ENCODE results near the gene RGS2. TPM values are rescaled to one million over a fixed set of nuclear protein-coding genes. Genes with fewer than 3 reads are reported as not detected.

RGS2 gene
- total and polyA plus RNA-seq, 8 donors = 40.6 to 204 (median 101) TPM

DNA sequence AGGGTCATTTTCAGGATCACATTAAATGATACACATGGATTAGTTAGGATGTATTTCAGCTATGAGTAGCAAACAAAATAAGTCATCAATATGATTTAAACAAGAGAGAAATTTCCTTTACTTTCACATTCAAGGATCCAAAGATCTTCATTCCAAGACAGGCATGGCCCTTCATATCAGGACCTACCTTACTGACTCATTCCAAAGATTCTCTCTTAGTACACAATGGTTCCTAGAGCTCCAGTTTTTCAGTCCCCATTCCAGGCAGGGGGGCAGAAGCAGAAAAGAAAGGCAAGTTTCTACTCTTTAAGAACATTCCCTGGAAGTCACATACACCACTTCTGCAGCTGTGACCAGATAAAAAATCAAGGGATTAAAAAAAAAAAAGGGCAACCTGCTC is 23.7 kb downstream of the RGS2 start:
- no peak overlapping the region for H3K4me3 ChIP-seq
- no peaks in the 10 kb centered on the region for H3K9me3 ChIP-seq
- TF ChIP-seq EP300 (IDR thresholded peaks at IDR 0.05) = no peak
- no peaks in the 10 kb centered on the region for H3K36me3 ChIP-seq
- DNase-seq = no peak
- no peaks in the 10 kb centered on the region for H3K27me3 ChIP-seq
- H3K4me1 ChIP-seq = peaks cover 0 to 22% (median 5%) of the 10 kb centered on the region in 4 donors
- H3K27ac ChIP-seq = no peak overlapping the region
- intact Hi-C loops (cut with DNase I; ENCODE audit: low total_unique reads) = no loop called here

GRCh38 chr1:192835116-192835515 is 26.3 kb downstream of the RGS2 start:
- Histone ChIP-seq H3K36me3 (no peaks in the 10 kb centered on the region), H3K4me1 (peaks cover 0 to 22% (median 5%) of the 10 kb centered on the region in 4 donors), H3K27me3 (no peaks in the 10 kb centered on the region), H3K9me3 (no peaks in the 10 kb centered on the region), H3K4me3 (no peak overlapping the region), H3K27ac (peak overlapping the region in 1 of 5 donors; percentile 29)
- no peak for DNase-seq
- intact Hi-C loops (cut with DNase I; ENCODE audit: low total_unique reads) = no loop called here
- TF ChIP-seq POLR2A (IDR thresholded peaks at IDR 0.05) (no peak), EP300 (IDR thresholded peaks at IDR 0.05) (no peak), CTCF (IDR thresholded peaks at IDR 0.05) (no peak), POLR2AphosphoS5 (IDR thresholded peaks at IDR 0.05) (no peak)
- WGBS, 5 donors = 69 to 78% (median 75%) methylated on average over 3 of the region's 3 CpGs

- no peak for TF ChIP-seq POLR2AphosphoS5 (IDR thresholded peaks at IDR 0.05)
- TF ChIP-seq CTCF (IDR thresholded peaks at IDR 0.05) = no peak
- no peak for TF ChIP-seq POLR2A (IDR thresholded peaks at IDR 0.05)
- TF ChIP-seq EP300 (IDR thresholded peaks at IDR 0.05) = no peak
These were observed 30.6 kb downstream of the RGS2 start for GRCh38 chr1:192839162-192840066.

GRCh38 chr1:192844360-192844759 is 35.5 kb downstream of the RGS2 start:
- Histone ChIP-seq H3K27ac (no peak overlapping the region), H3K4me1 (peaks cover 0 to 17% (median 3%) of the 10 kb centered on the region in 4 donors), H3K4me3 (no peak overlapping the region), H3K9me3 (no peaks in the 10 kb centered on the region), H3K36me3 (no peaks in the 10 kb centered on the region), H3K27me3 (no peaks in the 10 kb centered on the region)
- DNase-seq = no peak
- intact Hi-C loops (cut with DNase I; ENCODE audit: low total_unique reads) = no loop called here
- no peak for TF ChIP-seq EP300 (IDR thresholded peaks at IDR 0.05)
- no peak for TF ChIP-seq POLR2A (IDR thresholded peaks at IDR 0.05)
- TF ChIP-seq CTCF (IDR thresholded peaks at IDR 0.05) = no peak
- no peak for TF ChIP-seq POLR2AphosphoS5 (IDR thresholded peaks at IDR 0.05)
- 56 to 88% (median 85%) methylated on average over 1 of the region's 1 CpG for WGBS, 5 donors

More at GRCh38 chr1:192839162-192840066, 30.6 kb downstream of the RGS2 start:
- Histone ChIP-seq H3K4me1 (peaks cover 0 to 9% (median 4%) of the 10 kb centered on the region in 4 donors), H3K4me3 (no peak overlapping the region), H3K27ac (no peak overlapping the region), H3K9me3 (no peaks in the 10 kb centered on the region), H3K36me3 (no peaks in the 10 kb centered on the region), H3K27me3 (no peaks in the 10 kb centered on the region)
- intact Hi-C loops (cut with DNase I; ENCODE audit: low total_unique reads) = no loop called here
- no peak for DNase-seq
- WGBS, 5 donors = 85 to 91% (median 89%) methylated on average over 9 of the region's 9 CpGs

DNA sequence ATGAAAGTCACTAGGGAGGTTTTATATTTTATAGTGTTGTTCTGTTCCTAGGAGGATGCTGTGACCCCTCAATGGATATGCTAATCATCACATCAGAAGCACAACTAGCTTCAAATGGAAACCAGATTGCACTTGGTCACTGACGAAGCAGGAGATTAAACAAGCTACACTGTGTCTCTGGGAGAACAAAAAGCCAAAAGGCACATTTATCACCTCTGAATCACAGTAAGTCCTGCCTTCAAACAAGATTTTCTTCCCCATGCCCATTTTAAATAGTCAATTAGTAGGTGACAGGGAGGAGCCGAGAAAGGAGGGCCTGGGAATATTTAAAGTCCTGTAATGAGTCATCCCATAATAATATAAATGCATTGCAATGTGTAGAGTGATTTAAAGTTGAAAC is 38.1 kb downstream of the RGS2 start:
- no peak for TF ChIP-seq POLR2AphosphoS5 (IDR thresholded peaks at IDR 0.05)
- TF ChIP-seq POLR2A (IDR thresholded peaks at IDR 0.05) = no peak
- TF ChIP-seq CTCF (IDR thresholded peaks at IDR 0.05) = no peak
- TF ChIP-seq EP300 (IDR thresholded peaks at IDR 0.05) = no peak
- Histone ChIP-seq H3K27ac (no peak overlapping the region), H3K4me3 (no peak overlapping the region), H3K4me1 (peaks cover 0 to 28% (median 6%) of the 10 kb centered on the region in 4 donors), H3K9me3 (no peaks in the 10 kb centered on the region), H3K27me3 (no peaks in the 10 kb centered on the region), H3K36me3 (no peaks in the 10 kb centered on the region)
- 77 to 85% (median 80%) methylated on average over 2 of the region's 2 CpGs for WGBS, 5 donors
- intact Hi-C loops (cut with DNase I; ENCODE audit: low total_unique reads) = no loop called here
- no peak for DNase-seq

Data from stomach (tissue), 9 donors.